ENCODE data around the gene AK3. TPM values are rescaled to one million over a fixed set of nuclear protein-coding genes. Genes with fewer than 3 reads are reported as not detected.
"Not testable (repeated sequence)": the region's sequence is repeated elsewhere in the genome, so short reads cannot be mapped to it uniquely, and the experiment has no call there.

The AK3 gene
- polyA plus RNA-seq, 5 donors, result 56.5 to 80.4 (median 68.0) TPM

DNA sequence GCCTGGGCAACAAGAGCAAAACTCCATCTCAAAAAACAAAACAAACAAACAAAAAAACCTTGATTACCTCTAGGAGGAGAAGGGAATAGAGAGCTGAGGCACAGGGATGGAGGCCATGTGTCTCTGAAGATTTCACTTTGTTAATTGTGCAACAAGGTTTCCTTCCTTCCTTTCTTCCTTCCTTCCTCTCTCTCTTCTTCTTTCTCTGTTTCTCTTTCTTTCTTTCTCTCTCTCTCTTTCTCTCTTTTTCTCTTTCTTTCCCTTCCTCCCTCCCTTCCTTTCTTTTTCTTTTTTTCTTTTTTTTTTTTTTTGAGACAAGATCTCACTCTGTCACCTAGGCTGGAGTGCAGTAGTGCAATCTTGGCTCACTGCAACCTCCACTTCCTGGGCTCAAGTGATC, 13.5 kb upstream of the AK3 start:
- DNase-seq, result not testable (repeated sequence)

DNA sequence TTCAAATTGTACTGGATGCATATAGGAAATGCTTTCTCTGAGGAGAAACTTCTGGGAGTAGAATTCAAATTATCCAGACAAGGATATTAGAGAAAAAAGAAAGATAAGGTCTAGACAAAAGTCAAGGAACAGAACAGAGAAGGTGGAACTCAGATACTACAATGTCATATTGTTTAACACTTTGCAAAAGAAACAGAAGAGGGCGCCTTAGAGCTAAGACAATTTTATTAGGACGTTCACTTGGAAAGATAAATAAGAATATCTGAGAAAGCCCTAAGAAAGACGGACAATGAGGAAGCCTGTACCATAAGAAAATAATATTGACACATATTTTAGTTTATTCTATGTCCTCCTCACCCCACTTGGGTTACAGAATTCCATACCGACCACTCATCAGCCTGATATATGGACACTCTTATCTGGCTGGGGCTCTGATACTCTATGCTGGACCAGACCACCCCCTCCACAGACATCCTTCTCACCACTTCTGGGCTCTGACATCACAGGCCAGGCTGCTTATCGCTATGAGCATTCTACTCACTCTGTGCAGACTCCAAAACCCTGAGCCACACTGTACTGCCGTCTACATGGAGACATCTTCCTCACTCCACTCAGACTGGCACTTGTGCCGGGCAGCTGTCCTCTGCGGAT, 9.1 kb upstream of the AK3 start:
- DNase-seq, result peak in 1 of 2 donors; percentile 27

- no peak for DNase-seq
These were observed 7.6 kb upstream of the AK3 start for GRCh38 chr9:4748612-4749011.

- DNase-seq, result no peak
These were observed 5.5 kb upstream of the AK3 start for GRCh38 chr9:4746278-4747030.

DNA sequence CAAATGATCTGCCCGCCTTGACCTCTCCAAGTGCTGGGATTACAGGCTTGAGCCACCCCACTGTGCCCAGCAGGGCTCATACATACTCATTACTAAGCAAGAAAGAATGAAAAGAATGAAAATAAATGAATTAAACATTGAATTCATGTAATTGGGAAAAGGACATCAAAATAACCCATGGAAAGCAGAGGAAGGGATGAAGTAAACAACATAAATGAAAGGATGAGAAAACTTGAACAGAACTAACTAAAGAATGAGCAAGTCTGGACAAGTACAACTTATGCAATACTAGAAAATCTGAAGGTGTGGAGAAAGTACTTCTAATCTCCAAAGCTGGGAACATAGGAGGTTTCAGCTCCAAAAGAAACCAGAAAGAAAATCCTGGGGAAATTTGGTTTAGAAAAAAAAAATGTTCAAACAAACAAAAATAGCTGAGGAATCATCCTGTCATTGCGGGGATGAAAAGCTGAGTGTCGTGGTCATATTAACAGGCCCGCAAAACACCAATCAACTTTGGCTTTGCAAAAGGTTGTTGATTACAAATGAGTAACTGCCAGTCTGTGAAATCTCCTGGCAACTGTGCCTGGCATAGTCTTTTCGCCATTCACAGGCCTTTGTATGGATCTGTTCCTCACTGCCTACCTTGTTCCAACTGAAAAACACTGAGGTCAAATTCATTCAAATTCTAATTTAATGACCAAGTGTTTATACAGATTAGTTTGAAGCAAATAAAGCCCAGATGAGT, 2.3 kb upstream of the AK3 start:
- no peak for DNase-seq

DNA sequence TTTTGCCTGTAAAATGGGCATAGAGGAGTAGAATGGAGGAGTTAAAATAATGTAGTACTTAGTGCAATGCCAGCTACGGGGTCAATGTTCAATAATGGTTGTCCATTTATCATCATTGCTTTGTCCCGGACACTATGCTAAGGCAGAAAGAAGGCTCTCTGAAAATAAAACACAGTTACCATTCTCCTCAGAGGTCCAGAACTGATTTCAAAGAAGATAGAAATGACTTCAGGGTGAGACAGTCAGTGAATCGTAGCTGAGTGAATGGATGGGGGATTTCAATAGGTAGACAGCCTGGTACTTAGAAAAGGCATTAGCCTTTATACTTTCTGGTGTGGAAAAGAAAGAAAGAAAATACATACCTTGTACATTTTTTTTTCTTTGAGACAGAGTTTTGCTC, 1.2 kb upstream of the AK3 start:
- no peak for DNase-seq

DNA sequence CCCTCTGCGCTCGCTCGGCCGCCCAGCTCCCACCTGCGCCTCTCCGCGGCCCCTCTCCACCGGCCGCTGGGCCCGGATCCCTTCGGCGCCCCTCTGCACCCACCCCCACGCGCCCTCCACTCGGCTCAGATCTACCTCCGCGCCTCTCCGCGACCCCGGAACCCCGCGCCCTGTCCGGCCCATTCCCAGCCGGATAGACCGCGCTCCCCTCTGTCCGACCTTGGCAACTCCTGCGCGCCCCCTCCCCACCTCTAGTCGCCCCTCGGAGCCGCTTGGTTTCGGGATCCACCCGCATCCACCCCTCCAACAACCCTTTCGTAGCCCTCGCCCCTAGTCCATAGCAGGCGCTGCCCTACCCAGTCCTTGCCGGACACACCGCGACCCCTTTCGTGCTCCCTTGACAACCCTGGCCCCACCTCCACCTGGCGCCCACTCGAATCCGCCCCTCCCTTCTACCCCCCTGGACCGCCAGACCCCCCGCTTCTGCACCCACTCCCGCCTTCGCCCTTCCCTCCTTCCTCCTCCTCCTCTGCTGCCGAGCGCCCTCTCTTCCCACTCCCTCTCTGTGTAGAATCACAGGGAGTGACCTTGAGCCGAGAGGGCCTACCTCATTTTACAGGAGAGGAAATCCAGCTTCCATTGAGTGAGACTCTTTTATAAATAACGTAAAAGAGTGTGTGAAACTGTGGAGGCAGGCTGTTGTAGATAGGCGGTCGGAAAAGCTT, 525 bp upstream of the AK3 start:
- DNase-seq, result peak in 1 of 2 donors; percentile 33

DNA sequence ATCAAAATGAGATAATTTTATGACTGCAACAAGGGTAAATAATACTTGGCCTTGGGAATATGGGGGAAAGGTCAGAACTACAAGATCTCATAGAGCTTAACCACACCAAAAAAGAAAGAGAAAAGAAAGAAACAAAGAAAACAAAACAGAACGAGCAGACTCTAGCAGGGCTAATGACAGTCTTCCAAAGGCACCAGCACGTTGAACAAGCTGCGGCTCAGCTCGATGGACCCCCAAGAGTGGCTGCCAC, 689 bp downstream of the AK3 start:
- peak in 1 of 2 donors; percentile 36 for DNase-seq

- DNase-seq, result no peak
These were observed 1.2 kb downstream of the AK3 start for GRCh38 chr9:4739587-4740387.

DNA sequence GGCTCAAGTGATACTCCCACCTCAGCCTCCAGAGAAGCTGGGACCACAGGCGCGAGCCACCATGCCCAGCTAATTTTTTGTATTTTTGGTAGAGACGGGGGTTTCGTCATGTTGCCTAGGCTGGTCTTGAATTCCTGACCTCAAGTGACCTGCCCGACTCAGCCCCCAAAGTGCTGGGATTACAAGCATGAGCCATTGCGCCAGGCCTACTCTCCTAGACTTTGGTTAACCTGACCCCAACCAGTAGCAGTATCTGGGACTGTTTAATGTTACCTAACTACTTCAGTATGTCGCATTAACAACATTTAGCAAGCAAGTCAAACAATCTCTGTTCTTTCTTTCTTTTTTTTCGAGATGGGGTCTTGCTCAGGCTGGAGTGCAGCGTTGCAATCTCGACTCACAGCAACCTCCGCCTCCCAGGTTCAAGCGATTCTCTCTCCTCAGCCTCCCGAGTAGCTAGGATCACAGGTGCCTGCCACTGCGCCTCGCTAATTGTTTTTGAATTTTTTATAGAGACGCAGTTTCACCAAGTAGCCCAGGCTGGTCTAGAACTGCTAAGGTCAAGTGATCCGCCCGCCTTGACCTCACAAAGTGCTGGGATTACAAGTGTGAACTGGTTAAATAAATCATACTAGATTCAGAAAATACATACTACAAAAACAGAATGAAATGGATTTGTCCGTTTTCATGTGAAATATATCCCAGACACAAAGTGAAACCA, 2.0 kb downstream of the AK3 start:
- DNase-seq, result no peak

DNA sequence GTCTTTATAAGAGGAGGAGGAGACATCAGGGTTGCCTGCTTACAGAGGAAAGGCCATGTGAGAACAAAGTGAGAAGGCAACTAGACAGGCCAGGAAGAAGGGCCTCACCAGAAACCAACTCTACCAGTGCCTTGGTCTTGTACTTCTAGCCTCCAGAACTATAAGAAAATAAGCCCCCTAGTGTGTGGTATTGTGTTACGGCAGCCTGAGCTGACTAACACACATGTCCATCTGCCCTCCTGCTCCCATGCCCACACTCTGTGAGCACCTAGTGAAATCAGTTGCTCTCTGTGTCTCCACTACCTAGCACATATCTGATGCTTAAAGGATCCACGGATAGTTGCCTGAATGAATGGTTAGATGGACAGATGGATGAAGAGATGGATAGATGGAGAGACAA, 6.9 kb downstream of the AK3 start:
- DNase-seq, result no peak

GRCh38 chr9:4732890-4733289, 8.1 kb downstream of the AK3 start:
- DNase-seq, result no peak

DNA sequence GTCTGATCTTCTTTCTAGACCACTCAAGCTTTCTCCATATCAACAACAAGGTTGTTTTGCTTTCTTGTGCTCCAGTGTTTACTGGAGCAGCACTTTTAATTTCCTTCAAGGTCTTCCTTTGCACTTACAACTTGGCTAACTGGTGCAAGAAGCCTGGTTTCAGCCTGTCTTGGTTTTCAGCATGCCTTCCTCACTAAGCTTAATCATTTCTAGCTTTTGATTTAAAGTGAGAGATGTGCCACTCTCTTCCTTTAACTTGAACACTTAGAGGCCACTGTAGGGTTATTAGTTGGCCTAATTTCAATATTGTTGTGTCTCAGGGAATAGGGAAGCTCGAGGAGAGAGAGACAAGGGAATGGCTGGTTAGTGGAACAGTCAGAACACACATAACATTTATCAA, 13.4 kb downstream of the AK3 start:
- no peak for DNase-seq

- no peak for DNase-seq
These were observed 15.1 kb downstream of the AK3 start for GRCh38 chr9:4725706-4726442.

DNA sequence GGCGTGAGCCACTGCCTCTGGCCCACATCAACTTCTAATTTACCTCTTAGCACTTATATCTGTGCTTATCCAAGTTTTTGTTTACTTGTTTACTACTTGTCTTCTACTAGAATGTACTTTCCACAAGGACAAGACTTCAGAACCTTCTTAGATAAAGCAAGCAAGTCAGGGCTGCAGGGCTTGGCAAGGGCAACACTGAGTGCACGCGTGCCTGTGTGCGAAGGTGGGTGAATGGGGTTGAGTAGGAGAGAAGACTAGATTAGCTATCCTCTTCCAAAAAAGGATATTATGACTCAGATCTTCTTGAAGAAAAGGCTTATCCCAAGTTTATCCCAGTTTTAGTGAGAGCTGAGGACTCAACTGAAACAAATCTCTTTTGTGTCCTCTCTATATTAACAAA, 19.3 kb downstream of the AK3 start:
- DNase-seq, result no peak

- DNase-seq, result no peak
These were observed 22.1 kb downstream of the AK3 start for GRCh38 chr9:4718911-4719310.

DNA sequence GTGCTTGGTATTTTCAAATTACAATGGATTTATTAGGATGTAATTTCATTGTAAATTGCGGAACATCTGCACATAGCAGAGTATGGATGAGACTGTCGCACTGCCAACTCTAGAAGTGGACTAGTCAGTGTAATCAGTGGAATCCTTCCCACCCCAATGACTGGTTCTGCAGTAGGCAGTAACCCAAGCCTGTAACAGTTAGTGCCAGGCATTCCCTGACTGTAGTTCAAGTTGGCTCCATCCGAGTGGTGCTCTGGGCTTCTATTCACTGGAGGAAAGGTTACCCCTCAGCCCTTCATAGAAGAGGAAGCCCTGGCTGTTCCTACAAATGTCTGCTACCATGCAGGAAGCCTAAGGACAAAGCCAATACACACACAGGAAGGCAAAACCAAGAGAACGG, 23.2 kb downstream of the AK3 start:
- no peak for DNase-seq

DNA sequence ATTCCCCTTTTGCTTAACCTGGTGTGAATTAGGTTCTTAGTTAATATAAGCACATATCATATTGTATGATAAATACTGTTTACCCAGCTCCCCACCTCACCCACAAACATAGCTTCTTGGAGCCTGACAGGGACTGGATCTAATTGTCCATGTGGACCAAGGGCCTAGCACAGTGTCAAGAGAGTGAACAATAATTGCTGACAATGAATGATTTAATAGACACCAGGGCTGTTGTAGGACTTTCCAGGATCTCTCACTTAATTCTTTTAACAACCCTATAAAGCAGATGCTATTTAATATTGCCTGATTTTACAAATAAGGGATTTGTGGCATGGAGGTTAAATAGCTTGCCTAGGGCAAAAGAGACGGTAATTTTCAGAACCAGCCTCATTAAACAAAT, 24.8 kb downstream of the AK3 start:
- no peak for DNase-seq

DNA sequence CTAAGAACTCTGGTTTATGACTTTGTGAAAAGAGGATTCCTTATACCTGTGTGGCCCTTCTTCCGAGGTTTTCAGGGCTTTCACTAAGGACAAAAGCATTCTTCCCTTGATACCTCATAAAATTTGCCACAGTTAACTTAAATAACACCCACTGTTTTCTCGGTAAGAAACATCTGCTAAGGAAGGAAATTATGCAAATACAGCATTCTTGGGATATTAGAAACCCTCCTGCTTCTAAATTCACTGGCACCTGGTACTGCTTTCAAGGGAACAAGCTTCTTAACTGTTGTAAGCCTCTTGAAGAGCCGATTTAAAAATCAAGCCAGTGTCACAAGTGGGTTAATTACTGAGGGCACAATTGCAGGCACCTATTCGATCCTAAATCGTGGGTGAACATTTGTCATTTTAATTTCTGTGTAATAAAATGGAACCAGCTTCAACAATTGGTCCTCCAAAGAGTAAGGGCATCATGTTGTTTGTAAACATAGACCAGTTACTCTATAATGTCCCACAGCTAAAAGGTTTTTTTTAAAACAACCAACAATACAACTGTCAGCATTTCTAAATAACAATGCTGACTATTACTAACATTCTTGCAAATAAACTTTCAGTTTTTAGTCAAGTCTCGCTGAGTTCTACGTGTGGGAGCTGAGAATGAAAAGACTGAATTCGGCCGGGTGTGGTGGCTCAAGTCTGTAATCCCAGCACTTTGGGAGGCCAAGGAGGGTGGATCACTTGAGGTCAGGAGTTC, 26.6 kb downstream of the AK3 start:
- DNase-seq, result no peak

GRCh38 chr9:4713849-4714248, 27.2 kb downstream of the AK3 start:
- DNase-seq, result no peak
